ENCODE measurements around the gene LRRC46.

DNA sequence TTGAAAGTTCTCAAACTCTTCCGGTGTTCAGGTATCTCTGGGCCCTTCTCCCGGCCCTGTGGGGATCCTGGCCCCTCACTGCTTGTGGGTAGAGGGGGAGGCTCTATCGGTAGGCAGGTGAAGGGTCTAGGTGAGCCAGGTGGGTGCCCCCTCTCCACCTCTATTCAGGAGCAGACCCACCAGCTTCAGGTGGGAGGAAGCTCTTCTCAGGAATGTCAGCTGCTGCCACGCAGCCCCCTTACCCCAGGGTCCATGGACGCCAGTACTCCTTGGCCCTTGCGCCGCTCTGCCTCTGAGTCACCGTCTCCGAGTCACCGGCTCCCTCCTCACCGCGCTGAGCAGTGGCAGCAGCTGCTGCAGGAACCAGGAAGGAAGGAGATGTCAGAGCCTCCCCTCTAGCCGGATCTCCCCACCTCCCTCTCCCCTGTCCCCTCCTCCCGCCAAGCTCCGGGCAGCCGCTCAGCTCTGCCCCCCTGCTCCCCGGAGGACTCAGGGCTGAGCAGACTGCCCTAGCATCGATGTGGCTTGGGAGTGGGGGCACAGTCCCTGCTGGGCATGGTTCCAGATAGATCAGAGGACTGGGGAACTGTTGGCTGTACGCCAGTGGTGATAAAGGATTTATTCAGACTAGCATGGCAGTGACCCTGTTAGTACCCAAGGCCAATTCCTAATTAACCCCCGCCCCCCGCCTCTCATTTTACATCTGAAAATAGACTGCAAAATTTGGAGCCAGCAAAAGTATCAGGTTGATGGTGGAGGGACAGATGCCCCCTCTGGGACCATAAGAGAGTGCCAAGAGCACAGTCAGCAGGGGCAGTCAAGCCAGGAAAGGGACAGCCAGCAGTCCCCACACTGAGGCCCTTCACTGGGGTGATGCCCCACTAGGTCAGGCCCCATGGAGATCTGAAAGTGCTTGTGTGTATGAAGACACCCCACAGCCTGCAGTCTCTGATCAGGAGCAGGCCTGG is 9.8 kb upstream of the LRRC46 start, which contains the start of gene OSBPL7:
- TF ChIP-seq POLR2A (IDR thresholded peaks at IDR 0.05; ENCODE audit: low read depth, low read length) (peak; percentile 76), POLR2AphosphoS5 (IDR thresholded peaks at IDR 0.05; ENCODE audit: low read depth, low read length) (peak; percentile 61; the same call in 1 of the 2 replicates)

All from GM12891 (cell line).